Lung (tissue), 12 donors: ENCODE results near the gene PRSS12. TPM values are rescaled to one million over a fixed set of nuclear protein-coding genes. Genes with fewer than 3 reads are reported as not detected.

Experiments
- ATAC-seq: fragments of 200-7000 bp; cut with Tn5 transposase; one replicate; pipeline ENCODE4 v1.9.1; 2020; ENCODE audit warnings: moderate number of reproducible peaks; ENCODE audit not compliant: insufficient read depth, low FRiP score
- DNase-seq, 3 donors: peaks; one replicate each; pipeline ENCODE4 v3.0.0-alpha.2; 2013 to 2017
- H3K27ac ChIP-seq, 2 donors: one replicate each; pipeline ENCODE4 v1.5.1; 2013; ENCODE audit warnings: mild to moderate bottlenecking in 2 of 2, moderate library complexity in 2 of 2, control low read depth in 1 of 2, inconsistent platforms in 1 of 2, low read depth in 1 of 2, low read length in 1 of 2
- H3K27me3 ChIP-seq, 3 donors: one replicate each; pipeline ENCODE4 v1.5.1; 2013; ENCODE audit warnings: low read length in 2 of 3; ENCODE audit not compliant: control insufficient read depth in 3 of 3, insufficient read depth in 3 of 3
- H3K36me3 ChIP-seq, 4 donors: one replicate each; pipeline ENCODE4 v1.5.1; 2013; ENCODE audit warnings: low read length in 4 of 4, mild to moderate bottlenecking in 1 of 4, moderate library complexity in 1 of 4; ENCODE audit not compliant: control insufficient read depth in 4 of 4, insufficient read depth in 4 of 4
- H3K4me1 ChIP-seq, 5 donors: one replicate each; pipeline ENCODE4 v1.5.1; 2013; ENCODE audit warnings: low read length in 5 of 5, mild to moderate bottlenecking in 2 of 5, moderate library complexity in 1 of 5; ENCODE audit not compliant: control insufficient read depth in 5 of 5, insufficient read depth in 5 of 5
- H3K4me3 ChIP-seq: one replicate; pipeline ENCODE4 v1.5.1; 2013; ENCODE audit warnings: mild to moderate bottlenecking, control low read depth, moderate library complexity
- H3K9ac ChIP-seq, 2 donors: one replicate each; pipeline ENCODE4 v1.5.1; 2013; ENCODE audit warnings: low read length in 2 of 2, control low read depth in 1 of 2; ENCODE audit not compliant: insufficient read depth in 1 of 2
- H3K9me3 ChIP-seq, 4 donors: one replicate each; pipeline ENCODE4 v1.5.1; 2013; ENCODE audit warnings: low read length in 3 of 4, mild to moderate bottlenecking in 1 of 4, moderate library complexity in 1 of 4; ENCODE audit not compliant: control insufficient read depth in 4 of 4, insufficient read depth in 3 of 4
- CTCF ChIP-seq: IDR thresholded peaks from 2 replicates; pipeline ENCODE4 v1.5.1; 2012; ENCODE audit warnings: mild to moderate bottlenecking; ENCODE audit errors: control extremely low read depth, extremely low read depth
- WGBS, 2 donors: extraction: QIAGEN DNeasy Blood & Tissue Kit; methylation state at CpG; one replicate each; pipeline ENCODE4 v1.1.7; 2013; 5-methylcytosine and 5-hydroxymethylcytosine counted together
- polyA plus RNA-seq, 2 donors: library from polyadenylated mRNA; stranded (reverse); fragments of 200-250 nt; gene quantifications; one replicate each; pipeline ENCODE4 v1.2.1, GENCODE V29; 2013
- total RNA-seq, 2 donors: library from RNA; depleted of rRNA in 1 of 2; stranded (reverse); fragments of >200 nt in 1 of 2; gene quantifications; one replicate each; pipeline ENCODE4 v1.2.1, GENCODE V29; 2014 to 2021
- donor health status: control.
- donor health status: control.
- donor health status: Bipolar disorder and iron deficiency.
- donor health status: healthy.
- donor health status: DM: yes; HTN: yes; CAD: no.

PRSS12 gene
- total and polyA plus RNA-seq, 4 donors, result 2.9 to 55.0 (median 8.2) TPM

DNA sequence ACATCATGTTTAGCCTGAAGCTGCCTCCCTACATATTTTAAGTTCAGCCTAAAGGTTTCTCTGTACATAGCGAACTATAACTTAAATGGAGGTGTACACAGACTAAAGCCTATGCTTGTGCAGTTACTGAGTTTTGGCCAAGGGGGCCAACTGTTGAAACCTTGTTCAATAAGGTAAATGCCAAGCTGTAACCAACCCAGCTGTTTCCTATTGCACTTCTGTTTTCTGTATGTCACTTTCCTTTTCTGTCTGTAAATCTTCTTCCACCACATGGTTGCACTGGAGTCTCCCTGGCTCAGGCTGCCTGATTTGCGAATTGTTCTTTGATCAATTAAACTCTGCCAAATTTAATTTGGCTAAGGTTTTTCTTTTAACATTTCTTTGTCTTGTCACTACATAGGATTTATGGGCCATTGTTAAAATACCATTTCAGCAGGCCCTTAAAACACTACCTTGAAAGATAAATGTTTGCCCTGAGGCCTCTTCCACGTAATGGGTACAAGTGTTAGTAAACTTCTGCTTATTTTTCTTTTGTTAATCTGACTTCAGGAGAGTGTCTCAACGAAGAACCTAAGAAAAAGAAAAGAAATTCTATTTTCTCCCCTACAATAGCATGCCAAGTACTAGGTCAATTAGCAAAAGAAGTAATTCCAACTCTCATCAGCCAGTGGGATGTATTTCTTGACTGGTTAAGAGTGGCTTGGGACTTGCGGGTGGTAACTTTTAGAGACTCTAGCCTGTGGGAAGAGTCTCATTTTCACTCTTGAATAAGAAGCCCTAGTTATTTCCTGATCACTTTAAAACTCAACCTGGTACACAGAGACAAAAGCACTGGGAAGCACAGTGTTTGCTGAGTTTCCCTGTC, 45.7 kb upstream of the PRSS12 start:
- no peaks in the 10 kb centered on the region for H3K27me3 ChIP-seq
- H3K9ac ChIP-seq, result no peak overlapping the region
- H3K4me1 ChIP-seq, result peaks cover 0 to 3% (median 0%) of the 10 kb centered on the region in 5 donors
- H3K27ac ChIP-seq, result no peak overlapping the region
- H3K36me3 ChIP-seq, result no peaks in the 10 kb centered on the region
- no peak for DNase-seq
- ATAC-seq, result no peak
- H3K9me3 ChIP-seq, result no peaks in the 10 kb centered on the region
- no peak for TF ChIP-seq CTCF
- no peak overlapping the region for H3K4me3 ChIP-seq
- 48 to 60% methylated on average over 5 of the region's 5 CpGs for WGBS, 2 donors

DNA sequence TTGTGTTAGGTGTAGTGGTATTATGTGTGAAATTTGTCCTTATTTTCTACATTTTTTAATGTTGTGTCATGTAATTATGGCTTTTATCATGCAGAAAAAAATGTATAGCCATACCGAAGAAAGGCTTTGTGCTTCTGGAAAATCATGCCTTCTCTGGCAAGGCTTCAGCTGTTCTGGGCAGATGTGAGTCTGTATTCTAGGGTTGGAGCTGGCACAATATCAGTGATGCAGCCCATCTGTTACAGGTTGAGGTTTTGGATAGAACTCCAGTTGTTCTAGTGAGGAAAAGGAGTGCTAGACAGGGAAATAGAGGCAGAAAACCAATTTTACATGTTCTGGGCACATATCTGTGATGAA, 44.8 kb upstream of the PRSS12 start:
- H3K9me3 ChIP-seq, result peaks cover 0 to 2% (median 0%) of the 10 kb centered on the region in 4 donors
- H3K4me3 ChIP-seq, result no peak overlapping the region
- H3K36me3 ChIP-seq, result no peaks in the 10 kb centered on the region
- no peaks in the 10 kb centered on the region for H3K27me3 ChIP-seq
- no peak overlapping the region for H3K9ac ChIP-seq
- DNase-seq (peak in 1 of 3 donors; percentile 13), ATAC-seq (no peak)
- no peak overlapping the region for H3K27ac ChIP-seq
- 71 to 82% methylated on average over 1 of the region's 1 CpG for WGBS, 2 donors
- H3K4me1 ChIP-seq, result peaks cover 0 to 3% (median 0%) of the 10 kb centered on the region in 5 donors
- no peak for TF ChIP-seq CTCF

- DNase-seq (no peak), ATAC-seq (no peak)
- H3K9me3 ChIP-seq, result peaks cover 0 to 2% (median 0%) of the 10 kb centered on the region in 4 donors
- H3K4me1 ChIP-seq, result peaks cover 0 to 3% (median 0%) of the 10 kb centered on the region in 5 donors
- H3K27me3 ChIP-seq, result no peaks in the 10 kb centered on the region
- 67 to 77% methylated on average over 5 of the region's 5 CpGs for WGBS, 2 donors
- TF ChIP-seq CTCF, result no peak
- no peak overlapping the region for H3K9ac ChIP-seq
- H3K4me3 ChIP-seq, result no peak overlapping the region
- H3K36me3 ChIP-seq, result no peaks in the 10 kb centered on the region
- H3K27ac ChIP-seq, result no peak overlapping the region
Measured at GRCh38 chr4:118396881-118397622, 44.2 kb upstream of the PRSS12 start.
